GM10266 (cell line): ENCODE results near the gene NF1.

Experiments used
- DNase-seq: peaks from one replicate; pipeline ENCODE4 v3.0.0; 2012; ENCODE audit errors: extremely low spot score
- CTCF ChIP-seq: IDR thresholded peaks from 2 replicates; pipeline ENCODE4 v1.5.1; 2012; ENCODE audit warnings: mild to moderate bottlenecking, low read depth; ENCODE audit not compliant: control insufficient read depth, insufficient read depth; ENCODE audit errors: missing control alignments

Gene NF1

GRCh38 chr17:31236712-31237111 lies 141.9 kb downstream of the NF1 start:
- no peak for DNase-seq
- TF ChIP-seq CTCF: no peak

- no peak for DNase-seq
- no peak for TF ChIP-seq CTCF
These were observed 146.3 kb downstream of the NF1 start for GRCh38 chr17:31241116-31241515.

GRCh38 chr17:31248986-31249834 lies 154.4 kb downstream of the NF1 start:
- DNase-seq: no peak
- no peak for TF ChIP-seq CTCF

- no peak for TF ChIP-seq CTCF
- no peak for DNase-seq
These were observed 155.0 kb downstream of the NF1 start for GRCh38 chr17:31249835-31250141.

GRCh38 chr17:31250229-31250628 lies 155.5 kb downstream of the NF1 start:
- TF ChIP-seq CTCF: no peak
- peak; percentile 40 for DNase-seq

- no peak for TF ChIP-seq CTCF
These were observed 156.6 kb downstream of the NF1 start for GRCh38 chr17:31251105-31251969.

GRCh38 chr17:31251970-31252328 lies 157.2 kb downstream of the NF1 start:
- no peak for DNase-seq
- TF ChIP-seq CTCF: no peak

More at GRCh38 chr17:31251105-31251969, 156.6 kb downstream of the NF1 start:
- DNase-seq: no peak
